Stimulated activated CD4-positive, alpha-beta T cell treated with anti-CD3 and anti-CD28 coated beads, Interleukin-1b, Interleukin-23, amount 100 ng/mL, for 24 hours (primary cell): Measurements from ENCODE around the gene TSTD2.

Experiments used
- DNase-seq, 4 experiments: peaks; one replicate each; pipeline ENCODE4 v3.0.0-alpha.2; 2020; ENCODE audit warnings: low read depth in 4 of 4, low spot score in 1 of 4

Gene TSTD2

GRCh38 chr9:97564291-97565175 lies 68.6 kb downstream of the TSTD2 start:
- no peak for DNase-seq

DNA sequence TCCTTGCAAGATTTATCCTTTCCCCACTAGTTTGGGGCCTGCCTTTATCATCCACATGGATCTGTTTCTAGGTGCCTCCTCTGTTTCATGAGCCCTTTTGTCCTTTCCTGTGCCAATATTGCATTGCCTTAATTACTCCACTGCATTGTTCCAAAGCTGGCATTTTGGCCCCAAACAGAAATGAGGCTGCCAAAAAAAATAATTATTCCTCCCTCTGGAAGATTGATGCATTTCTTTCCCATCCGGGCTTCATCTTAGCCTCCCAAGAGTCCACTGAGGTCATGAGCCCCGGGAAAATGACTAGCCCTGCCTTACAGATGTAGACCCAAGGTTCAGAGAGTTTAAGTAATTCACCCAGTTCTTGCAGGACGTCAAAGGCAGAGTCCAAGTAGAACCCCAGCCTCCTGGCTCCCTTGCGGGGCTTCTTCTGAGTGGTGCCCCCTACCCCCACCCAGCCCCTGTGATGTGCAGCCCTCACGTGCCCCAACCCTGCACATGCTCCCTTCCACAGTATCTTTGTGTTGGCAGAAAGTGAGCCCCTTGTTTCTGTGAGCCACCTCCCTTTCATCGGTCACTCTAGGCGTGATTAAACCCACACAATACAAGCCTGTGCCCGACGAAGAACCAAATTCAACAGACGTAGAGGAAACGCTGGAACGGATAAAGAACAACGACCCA lies 69.6 kb downstream of the TSTD2 start:
- DNase-seq: no peak

DNA sequence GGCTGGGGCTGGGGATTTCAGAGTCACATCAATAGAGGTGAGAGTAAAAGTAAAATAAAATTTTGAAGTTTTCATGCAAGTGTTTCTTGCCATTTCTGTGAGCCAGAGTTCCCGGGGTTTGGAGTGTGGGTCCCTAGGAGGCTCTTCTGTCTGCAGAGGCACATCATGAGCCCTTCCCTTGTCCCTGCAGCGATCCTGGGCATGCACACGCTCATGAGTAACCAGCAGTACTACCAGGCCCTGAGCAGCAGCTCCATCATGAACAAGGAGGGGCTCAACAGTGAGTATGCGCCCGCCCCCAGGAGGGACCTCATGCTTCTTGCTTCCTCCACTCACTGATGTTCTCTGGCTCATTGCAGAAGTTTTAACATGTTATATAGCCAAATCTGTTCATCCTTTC lies 70.6 kb downstream of the TSTD2 start:
- no peak for DNase-seq

DNA sequence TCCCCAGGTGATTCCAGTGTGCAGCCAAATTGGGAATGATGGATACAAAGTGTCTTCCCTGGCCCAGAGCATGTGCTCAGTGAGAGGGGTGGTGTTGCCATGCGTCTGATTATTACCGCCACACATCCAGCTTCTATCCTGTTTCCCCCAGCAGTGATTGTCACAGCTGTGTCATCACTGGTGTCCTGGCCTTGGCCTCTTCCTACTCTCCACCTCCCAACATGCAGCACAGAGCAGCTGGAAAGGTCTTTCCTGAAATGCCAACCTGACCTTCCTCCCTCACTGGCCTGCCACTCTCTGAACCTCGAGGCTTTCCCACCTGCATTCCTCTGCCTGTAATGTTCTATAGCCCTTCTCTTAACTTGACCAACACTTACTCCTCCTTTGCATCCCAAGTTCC lies 71.7 kb downstream of the TSTD2 start:
- DNase-seq: no peak

GRCh38 chr9:97560851-97561250 lies 72.3 kb downstream of the TSTD2 start:
- DNase-seq: no peak

GRCh38 chr9:97560154-97560553 lies 73.0 kb downstream of the TSTD2 start:
- no peak for DNase-seq

DNA sequence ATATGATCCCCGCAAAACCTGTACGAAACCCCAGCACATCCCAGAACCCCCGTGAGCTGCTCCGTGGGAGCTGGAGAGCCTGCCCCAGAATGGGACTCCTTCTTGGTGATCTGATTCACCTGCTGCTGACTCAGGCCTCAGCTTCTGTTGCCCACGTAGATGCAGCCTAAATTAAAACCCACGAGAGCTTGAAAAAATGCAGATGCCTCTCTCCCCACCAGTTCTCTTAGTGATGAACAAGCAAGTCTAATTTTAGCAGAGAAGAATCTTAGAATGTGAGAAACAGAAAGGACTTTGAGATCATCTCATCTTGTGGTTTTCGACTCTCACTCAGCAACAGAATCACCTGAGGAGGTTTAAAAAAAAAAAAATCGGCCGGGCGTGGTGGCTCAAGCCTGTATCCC lies 74.1 kb downstream of the TSTD2 start:
- DNase-seq: no peak

DNA sequence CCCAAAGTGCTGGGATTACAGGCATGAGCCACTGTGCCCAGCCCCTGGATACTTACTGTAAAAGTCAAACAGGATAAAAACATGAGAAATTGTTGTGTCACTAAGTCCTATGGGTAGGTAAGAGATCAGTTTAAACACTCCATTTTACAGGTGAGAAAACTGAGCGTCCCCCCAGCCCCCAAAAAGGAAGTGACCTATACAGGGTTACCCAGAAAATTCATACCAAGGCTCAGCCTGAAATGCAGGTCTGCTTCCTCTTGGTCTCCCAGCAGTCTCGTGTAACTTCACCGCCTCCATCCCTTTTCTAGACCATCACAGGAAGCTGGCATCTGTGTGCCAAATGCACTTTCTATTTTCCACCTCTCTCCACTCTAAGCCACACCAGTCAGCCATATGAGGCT lies 74.5 kb downstream of the TSTD2 start:
- DNase-seq: no peak

DNA sequence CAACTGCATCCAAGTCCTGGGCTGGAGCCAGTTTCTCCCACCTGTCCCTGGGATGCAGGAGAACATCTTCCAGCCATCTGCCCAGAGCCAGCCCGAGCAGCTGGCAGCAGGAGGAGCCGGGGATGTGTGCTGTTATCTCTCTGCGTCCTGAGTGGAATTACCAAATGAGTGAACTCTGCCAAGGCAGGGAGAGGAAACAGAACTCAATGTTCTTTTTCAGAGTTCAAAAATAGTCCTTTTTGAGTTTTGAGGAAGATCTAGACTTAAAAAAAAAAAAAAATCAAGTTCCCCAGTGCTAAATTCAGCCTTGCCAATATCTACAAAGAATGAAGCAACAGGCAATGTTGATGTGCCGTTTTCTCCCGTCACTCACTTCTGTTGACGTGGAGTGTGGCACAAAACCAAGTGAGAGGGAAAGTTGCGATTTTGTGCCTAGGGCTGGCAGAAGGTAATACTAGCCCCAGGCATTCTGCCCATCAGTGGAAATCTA lies 75.5 kb downstream of the TSTD2 start:
- no peak for DNase-seq

GRCh38 chr9:97556721-97557605 lies 76.2 kb downstream of the TSTD2 start:
- no peak for DNase-seq

DNA sequence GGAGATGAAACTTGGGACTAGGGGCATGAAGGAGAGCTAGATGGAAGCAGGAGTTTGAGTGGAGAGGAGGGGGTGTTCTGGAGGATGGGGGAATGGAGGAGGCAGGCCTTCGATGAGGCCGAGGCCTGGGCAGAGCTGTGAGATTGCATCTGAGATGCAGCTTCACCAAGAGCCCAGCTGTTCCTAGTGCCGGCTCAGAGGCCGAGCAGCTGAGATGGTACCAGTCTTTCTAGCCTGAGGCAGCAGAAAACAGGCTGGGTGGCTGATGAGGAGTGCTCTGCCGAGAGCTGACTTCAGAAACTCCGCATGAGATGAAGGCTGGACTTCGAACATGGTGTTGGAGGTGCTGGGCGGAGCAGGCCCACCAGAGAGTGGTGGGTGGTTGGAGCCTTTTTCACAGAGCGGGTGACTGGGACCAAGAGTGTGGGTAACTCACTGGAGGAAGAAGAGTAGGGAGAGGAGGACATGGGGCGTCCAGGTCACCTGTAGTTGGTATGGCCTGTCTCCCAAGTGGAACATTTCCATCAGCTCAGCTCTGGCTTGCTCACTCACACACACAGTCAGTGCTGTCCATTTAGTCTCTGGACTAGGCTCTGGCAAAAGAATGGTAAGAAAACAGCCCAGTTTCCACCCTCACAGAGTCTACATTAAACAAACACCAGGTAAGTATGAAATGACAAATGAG lies 77.0 kb downstream of the TSTD2 start:
- no peak for DNase-seq

DNA sequence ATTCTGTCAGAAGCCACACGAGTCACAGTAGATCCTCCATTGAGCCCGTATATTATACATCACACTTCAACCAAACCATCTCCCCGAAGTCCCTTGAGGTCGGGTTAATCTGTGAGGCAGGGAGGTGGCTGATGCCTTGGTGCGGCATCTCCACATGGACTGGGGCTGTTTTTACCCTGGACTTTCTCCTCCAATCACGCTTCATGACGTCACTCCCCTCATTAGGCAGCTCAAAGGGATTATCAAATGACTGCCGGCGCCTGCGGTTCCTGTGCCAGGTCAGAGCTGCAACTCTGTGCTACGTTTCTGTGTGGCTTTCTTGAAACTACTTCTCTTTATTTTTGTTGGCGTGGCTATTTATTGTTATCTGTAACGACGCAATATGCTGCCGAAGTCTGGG lies 78.0 kb downstream of the TSTD2 start:
- DNase-seq: no peak

- DNase-seq: no peak
Measured at GRCh38 chr9:97554566-97555075, 78.5 kb downstream of the TSTD2 start.

DNA sequence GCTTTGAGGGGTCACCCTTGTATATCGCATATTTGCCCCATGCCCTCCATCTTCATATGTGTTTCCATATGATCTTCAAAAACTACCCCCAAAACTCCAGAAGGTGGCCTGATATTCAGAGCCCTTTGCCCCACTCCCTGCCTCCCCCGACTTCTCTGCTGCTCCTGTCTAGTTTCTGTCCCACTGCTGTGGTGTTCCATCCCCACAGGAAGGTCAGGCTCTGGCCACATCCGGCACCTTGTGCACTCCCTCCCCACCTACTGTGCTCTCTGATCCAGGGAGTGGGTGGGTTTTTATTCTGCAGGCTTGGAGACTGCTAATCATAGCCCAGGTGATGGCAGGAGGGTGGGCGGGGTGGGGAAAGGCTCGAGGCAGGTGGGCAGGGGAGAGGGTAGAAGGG lies 79.3 kb downstream of the TSTD2 start:
- DNase-seq: no peak

- no peak for DNase-seq
Measured at GRCh38 chr9:97553141-97553540, 80.0 kb downstream of the TSTD2 start.

- no peak for DNase-seq
Measured at GRCh38 chr9:97551308-97551707, 81.9 kb downstream of the TSTD2 start.

- DNase-seq: no peak
Measured at GRCh38 chr9:97550386-97550785, 82.8 kb downstream of the TSTD2 start.
